OCI-LY1 (cell line): ENCODE data around the gene SVOP.

Experiments used
- CTCF ChIP-seq: fragments of 200-600 bp; sonication (generic), shearing (Covaris generic); IDR thresholded peaks from 2 replicates; pipeline ENCODE4 v1.5.1; 2017; ENCODE audit warnings: mild to moderate bottlenecking, antibody characterized with exemption, low read length, moderate library complexity, mixed read lengths
- EZH2 ChIP-seq: fragments of 200-600 bp; sonication (generic), shearing (Covaris generic); IDR thresholded peaks from 2 replicates; pipeline ENCODE4 v1.8.0; 2017; ENCODE audit warnings: borderline replicate concordance, mixed run types, mild to moderate bottlenecking, antibody characterized with exemption, low read length, moderate library complexity, mixed read lengths

- TF ChIP-seq CTCF (no peak), EZH2 (no peak)
Observed at GRCh38 chr12:108965886-108966285, 55.0 kb downstream of the SVOP start.
